ENCODE data around the gene AOC2.

GRCh38 chr17:42877037-42877436 lies 32.7 kb downstream of the AOC2 start:
- no peak for TF ChIP-seq CTCF (IDR thresholded peaks at IDR 0.05; ENCODE audit: insufficient read depth, low read length)
- no peak for TF ChIP-seq GABPA (IDR thresholded peaks at IDR 0.05; ENCODE audit: low read depth)
- TF ChIP-seq POLR2AphosphoS5 (IDR thresholded peaks at IDR 0.05; ENCODE audit: low read depth): no peak
- no peak for TF ChIP-seq REST (IDR thresholded peaks at IDR 0.05; ENCODE audit: insufficient replicate concordance, low read depth)

Measured in HL-60 (cell line).